Stimulated activated CD4-positive, alpha-beta T cell treated with anti-CD3 and anti-CD28 coated beads, TNF-alpha, amount 100 ng/mL, for 1 hour (primary cell): ENCODE measurements around the gene IGFBP4.
"Not testable (repeated sequence)": the region's sequence is repeated elsewhere in the genome, so short reads cannot be mapped to it uniquely, and the experiment has no call there.

Experiments used
- DNase-seq, 3 donors: peaks; one replicate each; pipeline ENCODE4 v3.0.0-alpha.2; 2020; ENCODE audit warnings: low read depth in 3 of 3, low spot score in 1 of 3

IGFBP4 gene

DNA sequence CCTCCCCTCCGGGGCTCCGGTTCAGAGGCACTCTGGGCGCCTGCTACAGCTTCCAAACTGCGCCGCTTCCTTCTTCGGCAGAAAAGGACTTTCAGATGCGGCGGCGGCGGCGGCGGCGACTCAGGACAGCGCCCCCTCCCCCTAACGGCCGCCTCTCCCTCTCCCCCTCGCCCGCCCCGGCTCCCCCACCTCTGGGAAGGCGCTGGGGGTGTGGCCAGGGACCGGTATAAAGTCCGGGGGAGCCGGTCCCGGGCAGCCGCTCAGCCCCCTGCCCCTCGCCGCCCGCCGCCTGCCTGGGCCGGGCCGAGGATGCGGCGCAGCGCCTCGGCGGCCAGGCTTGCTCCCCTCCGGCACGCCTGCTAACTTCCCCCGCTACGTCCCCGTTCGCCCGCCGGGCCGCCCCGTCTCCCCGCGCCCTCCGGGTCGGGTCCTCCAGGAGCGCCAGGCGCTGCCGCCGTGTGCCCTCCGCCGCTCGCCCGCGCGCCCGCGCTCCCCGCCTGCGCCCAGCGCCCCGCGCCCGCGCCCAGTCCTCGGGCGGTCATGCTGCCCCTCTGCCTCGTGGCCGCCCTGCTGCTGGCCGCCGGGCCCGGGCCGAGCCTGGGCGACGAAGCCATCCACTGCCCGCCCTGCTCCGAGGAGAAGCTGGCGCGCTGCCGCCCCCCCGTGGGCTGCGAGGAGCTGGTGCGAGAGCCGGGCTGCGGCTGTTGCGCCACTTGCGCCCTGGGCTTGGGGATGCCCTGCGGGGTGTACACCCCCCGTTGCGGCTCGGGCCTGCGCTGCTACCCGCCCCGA, at the start of gene IGFBP4:
TSS of gene IGFBP4 (plus strand) at position 255 of the 792 bp plus-strand sequence. CDS start at position 541, 286 bp downstream.
- DNase-seq: peak; percentile 13 to 56 (median 40)

DNA sequence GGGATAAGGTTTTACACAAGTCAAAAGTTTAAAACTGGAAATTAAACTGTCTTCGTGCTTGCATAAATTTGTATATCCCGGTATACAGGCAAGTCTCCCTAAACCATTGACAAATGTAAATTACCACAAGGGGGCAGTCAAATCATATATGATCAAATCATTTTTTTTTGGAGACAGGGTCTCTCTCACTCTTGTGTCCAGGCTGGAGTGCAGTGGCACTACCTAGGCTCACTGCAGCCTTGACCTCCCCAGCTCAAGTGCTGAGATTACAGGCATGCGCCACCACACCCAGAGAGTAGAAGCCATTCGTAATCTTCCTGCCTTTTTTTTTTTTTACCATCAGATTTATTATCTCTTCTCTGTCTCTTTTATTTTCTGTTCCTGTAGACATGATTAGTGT, 44.1 kb upstream of the IGFBP4 start:
- no peak for DNase-seq

DNA sequence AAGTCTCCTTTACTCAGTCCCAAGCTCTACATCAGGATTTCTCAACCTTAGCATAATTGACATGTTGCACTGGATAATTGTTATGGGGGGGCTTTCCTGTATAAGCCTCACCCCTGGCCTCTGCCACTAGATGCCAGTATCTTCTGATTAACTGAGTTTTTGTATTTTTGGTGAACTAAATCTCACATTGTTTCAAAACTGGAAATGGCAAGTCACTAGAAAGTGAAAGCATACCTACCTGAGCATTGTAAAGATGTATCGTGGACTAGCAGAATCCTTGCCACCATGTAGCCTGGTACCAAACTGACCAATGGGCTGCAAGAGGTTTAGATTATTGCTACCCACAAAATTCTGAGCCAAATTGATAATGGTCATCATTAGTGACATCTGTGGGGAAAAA, 40.6 kb upstream of the IGFBP4 start:
- no peak for DNase-seq

DNA sequence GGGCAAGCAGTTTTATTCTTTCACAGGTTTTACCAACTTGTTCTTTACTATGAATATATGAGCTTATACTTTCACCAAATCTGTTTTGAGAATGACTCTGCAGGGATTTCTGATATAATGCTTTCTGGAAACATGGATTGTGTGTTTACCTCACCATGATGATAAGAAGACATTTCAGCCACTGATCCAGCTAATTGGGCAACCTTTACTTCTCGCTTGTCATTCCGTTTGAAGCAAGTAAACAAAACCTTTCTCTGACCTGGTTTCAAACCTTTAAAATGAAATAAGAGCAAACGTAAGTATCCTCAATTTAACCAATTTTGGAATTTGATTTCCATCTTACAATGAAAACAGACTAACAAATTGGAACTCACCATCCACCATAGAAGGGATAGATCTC, 39.2 kb upstream of the IGFBP4 start:
- DNase-seq: no peak

DNA sequence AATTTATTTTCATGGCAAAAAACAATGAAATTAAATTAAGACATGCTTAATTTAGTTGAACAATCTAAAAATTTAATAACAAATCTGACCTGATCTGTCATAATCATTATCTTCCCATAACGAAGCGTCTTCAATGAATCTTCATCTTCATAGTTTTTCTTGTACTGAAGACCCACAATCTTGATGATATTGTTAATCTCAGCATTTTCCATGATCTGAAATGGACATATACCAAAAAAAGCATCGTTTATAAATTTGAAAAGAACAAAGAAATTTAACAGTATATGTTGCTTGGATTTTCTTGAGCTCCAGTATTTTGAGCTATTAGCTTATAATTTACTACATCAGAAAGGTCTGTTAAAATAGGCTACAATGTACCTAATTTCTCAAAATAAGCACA, 35.8 kb upstream of the IGFBP4 start:
- no peak for DNase-seq

DNA sequence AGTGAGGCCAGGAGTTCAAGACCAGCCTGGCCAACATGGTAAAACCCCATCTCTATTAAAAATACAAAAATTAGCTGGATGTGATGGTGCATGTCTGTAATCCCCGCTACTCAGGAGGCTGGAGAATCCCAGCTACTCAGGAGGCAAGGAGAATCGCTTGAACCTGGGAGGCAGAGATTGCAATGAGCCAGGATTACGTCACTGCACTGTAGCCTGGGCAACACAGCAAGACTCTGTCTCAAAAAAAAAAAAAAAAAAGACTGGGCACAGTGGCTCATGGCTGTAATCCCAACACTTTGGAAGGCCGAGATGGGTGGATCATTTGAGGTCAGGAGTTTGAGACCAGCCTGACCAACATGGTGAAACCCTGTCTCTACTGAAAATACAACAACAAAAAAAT, 33.7 kb upstream of the IGFBP4 start:
- not testable (repeated sequence) for DNase-seq

DNA sequence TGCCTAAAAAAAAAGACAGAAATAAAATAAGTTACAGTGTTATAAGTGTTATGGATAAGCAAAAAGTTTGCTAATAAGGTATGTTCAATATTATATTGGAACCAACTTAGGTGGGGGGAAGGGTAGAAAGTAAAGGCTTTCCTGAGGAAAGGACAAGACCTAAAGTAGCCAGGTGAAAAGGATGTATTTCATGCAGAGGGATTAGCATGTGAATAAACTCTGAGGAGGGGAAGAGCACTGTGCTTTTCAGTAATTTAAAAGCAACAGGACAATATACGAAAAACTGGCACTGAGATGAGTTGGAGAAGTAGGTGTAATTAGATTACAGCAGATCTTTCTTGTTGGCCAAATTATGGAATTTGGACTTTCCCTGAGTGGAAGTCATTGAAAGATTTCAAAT, 33.2 kb upstream of the IGFBP4 start:
- no peak for DNase-seq

DNA sequence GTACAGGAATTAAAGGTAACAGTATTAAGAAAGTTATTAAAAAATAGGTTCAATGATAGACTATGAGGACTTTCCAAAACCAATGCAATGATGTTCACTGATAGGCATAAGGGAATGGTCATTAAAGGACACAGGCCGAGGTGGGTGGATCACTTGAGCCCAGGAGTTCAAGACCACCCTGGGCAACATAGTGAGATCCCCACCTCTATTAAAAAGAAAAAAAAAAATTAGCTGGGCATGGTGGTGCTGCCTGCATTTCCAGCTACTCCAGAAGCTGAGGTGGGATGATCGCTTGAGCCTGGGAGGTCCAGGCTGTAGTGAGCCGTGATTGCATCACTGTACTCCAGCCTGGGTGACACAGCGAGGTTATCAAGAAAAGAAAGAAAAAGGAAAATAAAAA, 31.4 kb upstream of the IGFBP4 start:
- DNase-seq: no peak

DNA sequence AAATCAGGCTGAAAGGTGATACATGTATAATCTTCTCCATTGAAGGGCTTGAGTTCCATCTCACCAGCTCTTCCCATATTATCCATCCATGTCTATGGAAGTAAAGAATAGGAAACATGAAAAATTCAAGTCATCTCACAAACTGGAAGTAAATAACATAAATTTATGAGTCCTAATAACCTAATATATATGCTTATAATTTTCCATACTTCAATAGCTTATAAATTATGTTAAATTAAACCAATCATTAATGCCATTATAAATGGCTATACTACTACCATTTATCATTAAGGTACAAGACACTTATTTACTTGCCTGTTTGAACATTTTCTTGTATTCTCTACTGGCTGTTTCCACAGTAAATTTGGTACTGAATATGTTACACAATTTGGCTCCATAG, 30.4 kb upstream of the IGFBP4 start:
- no peak for DNase-seq

DNA sequence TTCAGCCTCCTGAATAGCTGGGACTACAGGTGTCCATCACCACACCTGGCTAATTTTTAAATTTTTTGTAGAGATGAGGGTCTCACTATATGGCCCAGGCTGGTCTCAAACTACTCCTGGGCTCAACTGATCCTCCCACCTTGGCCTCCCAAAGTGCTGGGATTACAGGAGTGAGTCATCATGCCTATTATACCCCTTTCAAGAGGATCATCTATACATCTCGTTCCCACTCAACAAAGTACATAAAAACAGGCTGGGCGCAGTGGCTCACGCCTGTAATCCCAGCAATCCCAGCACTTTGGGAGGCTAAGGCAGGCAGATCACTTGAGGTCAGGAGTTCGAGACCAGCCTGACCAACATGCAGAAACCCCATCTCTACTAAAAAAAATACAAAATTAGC, 28.9 kb upstream of the IGFBP4 start:
- DNase-seq: not testable (repeated sequence)

DNA sequence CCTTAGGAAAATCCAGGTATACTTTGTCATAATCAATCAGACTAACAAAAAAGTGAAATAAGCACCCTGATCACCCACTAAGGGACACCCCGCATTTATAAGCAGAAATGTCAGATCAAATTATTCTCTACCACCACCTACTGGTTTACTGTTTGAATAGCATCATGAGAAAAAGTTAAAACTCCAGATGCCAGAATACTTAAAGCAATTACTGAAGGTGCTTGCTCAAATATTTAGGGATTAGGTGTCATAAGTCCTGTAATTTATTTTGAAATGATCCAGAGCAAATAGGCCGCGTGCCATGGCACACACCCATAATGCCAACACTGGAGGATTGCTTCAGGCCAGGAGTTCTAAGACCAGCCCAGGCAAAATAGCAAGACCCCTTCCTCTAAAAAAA, 27.9 kb upstream of the IGFBP4 start:
- DNase-seq: no peak

DNA sequence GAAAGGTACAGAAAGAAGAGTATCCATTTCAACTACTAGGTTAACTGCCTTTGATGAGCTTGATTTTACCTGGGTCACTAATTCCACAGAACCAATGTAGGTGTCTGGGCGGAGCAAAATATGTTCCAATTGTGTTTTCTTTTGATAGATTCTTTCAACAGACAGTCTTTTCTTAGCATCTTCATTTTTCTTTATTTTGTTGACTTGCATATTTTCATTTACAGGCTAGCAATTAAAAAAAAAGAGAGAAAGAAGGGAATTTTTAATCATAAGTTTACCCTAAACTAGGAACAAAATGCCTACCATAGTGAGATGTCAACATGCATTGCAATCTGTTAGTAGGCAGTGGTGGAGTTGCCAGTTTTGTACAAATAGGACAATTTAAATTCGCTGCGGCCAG, 26.6 kb upstream of the IGFBP4 start:
- no peak for DNase-seq

DNA sequence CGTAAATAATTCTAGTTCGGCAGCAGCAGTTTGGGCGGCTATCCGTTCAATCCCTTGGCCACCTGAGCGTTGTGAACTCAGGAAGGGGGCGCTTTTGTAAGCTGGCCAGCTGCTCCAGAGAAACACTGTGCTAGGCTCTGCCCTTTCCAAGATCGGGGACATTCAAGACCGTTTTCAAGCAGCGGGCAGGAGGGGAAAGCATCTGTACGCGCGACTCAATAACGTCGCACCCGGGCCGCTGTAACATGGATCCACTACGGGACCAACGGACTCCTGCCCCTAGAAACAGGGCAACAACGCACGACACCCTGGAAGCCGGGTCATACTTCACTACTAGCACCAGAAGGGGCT, 26.0 kb upstream of the IGFBP4 start:
- DNase-seq: no peak

DNA sequence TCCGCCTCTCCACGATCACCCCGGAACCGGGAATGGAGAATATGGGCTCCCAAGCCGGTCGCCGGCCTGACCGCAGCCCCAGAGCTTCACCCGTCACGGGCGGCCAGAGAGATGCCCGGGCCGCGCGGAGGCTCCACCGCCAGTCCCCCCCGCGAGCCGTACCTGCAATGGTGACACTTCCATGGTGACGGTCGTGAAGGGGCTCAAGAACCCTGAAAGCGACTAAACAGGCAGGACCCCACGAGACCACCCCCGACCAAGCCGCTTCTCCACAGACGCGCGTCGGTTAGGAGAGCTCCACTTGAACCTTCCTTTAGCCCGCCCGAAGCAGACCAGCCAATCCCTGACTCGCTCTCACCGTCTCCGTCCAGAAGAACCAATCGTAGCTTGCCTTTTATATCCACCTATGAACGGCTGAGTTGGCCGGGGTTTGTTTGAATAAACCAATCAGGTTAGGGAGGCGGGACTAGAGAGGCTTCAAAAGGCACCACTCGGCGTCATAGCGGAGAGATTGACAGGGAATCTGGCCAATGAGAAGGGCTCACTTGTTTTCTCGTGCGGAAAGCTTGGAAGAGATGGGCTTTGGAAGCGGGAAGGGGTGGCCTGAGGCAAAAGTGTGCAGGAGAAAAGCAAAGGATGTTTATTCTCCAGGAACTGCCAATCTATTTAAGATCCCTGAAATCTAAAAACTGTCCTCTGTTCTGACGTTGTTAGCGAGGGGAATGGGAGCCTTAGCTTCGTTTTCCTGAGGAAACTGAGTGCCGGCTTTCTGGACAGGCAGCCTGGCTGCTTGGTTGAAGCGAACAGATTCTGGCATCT, 25.4 kb upstream of the IGFBP4 start, which contains the start of gene TOP2A:
TSS of gene TOP2A (minus strand) at position 288 of the 819 bp plus-strand sequence. CDS start at position 183, 105 bp downstream.
- DNase-seq: peak; percentile 91 to 97 (median 93)

DNA sequence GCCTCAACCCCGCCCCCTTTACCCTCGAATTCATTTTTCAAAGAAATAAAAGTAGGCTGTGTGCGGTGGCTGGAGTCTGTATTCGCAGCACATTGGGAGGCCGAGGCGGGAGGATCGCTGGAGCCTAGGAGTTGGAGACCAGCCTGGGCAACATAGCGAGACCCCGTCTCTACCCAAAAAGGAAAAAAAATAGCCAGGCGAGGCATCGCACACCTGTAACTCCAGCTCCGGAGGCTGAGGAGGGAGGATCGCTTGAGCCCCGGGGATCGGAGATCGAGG, 24.9 kb upstream of the IGFBP4 start:
- DNase-seq: no peak

DNA sequence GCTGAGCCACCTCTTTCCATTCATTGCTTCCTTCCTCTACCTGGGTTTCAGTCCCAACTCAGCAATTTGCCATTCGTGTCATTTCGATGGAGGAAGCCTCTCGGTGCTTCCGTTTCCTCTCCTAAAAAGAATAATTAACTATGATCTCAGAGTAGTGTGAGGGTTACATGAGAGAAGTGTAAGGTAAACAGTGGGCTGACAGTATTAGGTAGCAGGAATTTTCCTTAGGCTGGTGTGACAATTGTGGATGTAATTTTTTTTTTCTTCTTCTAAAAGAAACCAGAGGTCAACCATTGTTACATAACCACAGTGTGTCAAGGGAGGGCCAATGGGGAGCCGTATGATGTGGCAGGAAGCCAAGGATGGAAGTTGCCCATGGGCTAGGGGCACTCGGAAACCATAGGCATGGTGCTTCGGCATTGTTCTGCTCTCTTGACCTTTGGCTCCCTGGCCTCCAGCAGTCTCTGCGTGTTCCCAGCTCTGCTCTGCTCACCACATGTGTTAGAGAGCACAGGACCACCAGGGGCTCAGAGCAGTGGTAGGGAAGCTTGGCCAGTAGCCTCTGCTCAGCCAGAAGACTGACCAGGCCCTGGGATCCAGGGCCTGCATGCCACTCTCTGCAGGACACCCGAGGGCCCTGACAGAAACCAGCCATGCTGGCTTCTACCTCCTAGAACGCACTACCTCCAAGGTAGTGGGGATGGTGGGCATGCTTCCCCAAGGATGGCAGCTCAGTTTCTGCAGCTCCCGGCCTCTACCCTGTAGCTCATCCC, 23.5 kb upstream of the IGFBP4 start:
- DNase-seq: no peak

DNA sequence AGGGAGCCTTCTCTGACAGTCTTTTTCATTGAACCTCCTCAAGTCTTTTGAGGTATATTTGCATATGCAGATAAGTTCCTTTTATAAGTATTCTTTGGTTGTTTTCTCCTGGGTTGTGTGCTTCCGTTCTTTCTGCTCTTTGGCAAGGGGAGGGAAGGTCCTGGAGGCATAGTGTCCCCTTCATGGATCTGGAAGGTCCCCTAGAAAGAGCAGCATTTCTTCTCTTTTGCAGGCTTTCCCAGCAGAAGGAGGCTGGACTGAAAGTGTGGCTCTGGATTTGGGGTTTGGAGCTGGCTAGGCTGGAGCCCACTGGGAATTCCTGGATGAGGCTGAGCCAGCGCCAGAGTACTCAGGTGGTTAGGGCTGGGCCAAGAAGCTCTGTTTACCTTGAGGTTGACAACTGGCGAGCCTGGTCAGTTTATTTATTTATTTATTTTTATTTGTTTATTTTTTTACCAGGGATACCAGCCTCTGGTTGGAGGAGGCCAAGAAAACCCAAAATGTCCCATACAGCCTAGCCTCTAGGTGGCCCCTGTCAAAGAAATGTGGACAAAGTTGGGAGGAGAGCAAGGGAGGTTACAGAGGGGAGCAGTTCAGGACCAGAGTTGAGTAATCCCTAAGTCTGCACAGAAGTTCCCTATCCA, 20.1 kb upstream of the IGFBP4 start:
- no peak for DNase-seq

DNA sequence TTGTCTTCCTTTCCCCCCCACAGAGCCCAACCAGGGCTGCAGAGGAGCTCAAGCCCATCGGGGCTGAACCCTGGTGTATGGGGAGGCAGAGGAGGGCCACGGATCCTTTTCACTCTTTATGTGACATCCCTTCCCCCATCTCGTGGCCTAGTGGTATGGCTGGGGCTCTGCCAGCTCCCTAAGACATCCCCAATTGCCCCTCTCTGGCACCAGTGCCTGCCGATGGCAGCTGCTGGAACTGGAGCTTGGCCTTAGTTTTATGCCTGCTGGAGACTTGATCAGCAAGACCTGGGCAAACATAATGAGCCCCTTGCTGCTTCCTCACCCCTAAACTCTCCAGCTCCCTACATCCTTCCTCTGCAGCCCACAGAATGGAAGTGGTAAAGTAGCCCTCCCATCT, 17.5 kb upstream of the IGFBP4 start:
- no peak for DNase-seq

DNA sequence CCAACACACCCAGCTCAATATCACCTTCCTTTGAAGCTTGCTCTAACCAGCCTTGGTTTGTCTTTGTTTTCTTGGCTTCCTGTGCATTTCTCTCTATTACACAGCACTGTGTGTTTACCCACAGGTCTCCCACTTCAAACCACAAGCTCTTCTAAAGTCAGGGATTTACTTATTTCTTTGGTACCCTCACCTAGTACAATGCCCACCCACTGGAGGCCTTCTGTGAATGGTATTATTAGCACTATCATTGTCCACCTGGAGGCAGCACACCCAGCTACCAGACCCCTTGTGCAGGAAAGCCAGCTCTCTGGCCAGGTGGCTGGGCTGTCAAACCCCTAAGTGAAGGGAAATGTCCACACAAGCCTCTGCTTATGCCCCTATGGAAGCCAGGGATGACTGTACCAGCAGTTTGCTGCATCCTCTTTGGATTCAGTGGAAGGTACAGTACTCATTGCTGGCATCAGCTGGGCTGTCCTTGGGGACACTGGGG, 16.2 kb upstream of the IGFBP4 start:
- no peak for DNase-seq

DNA sequence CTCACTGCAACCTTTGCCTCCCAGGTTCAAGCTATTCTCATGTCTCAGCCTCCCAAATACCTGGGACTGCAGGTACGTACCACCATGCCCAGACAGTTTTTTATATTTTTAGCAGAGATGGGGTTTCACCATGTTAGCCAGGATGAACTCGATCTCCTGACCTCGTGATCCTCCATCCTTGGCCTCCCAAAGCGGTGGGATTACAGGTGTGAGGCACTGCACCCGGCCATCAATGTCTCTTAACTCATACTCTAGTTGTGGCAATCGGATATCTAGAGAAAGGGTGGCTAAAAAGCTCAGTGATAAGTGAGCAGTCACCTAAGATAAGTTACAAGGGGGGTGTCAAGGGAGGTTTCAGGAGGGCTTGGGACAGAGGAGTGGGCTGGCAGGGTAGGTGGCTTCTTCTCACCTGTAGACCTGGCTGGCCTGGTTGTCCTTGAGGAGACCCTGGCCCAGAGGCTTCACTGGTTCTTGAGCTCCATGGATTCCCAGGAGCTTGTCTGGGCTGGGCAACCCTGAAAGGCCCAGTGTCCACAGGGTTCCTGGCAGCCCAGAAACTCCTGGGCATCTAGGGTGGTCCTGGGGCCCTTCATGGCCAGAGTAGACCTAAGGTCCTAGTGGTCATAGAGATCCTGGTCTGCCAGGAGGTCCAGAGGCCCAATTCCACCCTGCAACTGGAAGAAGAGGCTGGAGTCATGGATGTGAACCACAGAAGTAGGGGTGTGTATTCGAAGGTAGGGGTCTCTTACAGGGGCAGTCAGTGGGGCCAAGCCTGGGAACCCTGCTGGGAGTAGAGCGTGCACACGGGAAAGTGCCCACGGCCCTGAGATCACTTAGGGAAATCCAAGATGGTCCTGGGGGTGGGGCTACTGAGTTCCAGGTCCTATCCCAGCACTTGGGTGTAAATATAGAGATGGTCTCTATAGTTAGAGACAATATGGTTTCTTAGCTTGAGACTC, 12.7 kb upstream of the IGFBP4 start:
- DNase-seq: no peak
